ENCODE data around the gene RARB. TPM values are rescaled to one million over a fixed set of nuclear protein-coding genes. Genes with fewer than 3 reads are reported as not detected.

RARB gene
- total RNA-seq, 1 experiment from 2014 or later = 0.24 TPM

DNA sequence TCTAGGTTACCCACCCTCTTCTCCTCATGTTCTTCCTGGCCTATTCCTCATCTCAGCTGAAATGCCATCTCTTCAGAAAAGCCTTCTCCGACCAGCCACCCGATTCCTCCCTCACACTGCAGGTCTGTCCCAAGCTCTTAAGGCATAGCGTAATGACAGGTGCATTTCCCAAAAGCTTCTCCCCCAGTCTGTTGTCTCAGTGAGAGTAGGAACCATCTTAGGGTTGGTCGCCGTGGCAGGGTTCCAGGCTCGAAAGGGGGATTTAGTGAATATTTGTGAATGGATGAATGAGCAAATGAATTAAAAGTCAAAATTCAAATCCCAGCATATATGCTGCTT, 158.1 kb downstream of the RARB start:
- BruUV-seq (replicated peaks) = no TSS peak
- TF ChIP-seq, protein P1, sequence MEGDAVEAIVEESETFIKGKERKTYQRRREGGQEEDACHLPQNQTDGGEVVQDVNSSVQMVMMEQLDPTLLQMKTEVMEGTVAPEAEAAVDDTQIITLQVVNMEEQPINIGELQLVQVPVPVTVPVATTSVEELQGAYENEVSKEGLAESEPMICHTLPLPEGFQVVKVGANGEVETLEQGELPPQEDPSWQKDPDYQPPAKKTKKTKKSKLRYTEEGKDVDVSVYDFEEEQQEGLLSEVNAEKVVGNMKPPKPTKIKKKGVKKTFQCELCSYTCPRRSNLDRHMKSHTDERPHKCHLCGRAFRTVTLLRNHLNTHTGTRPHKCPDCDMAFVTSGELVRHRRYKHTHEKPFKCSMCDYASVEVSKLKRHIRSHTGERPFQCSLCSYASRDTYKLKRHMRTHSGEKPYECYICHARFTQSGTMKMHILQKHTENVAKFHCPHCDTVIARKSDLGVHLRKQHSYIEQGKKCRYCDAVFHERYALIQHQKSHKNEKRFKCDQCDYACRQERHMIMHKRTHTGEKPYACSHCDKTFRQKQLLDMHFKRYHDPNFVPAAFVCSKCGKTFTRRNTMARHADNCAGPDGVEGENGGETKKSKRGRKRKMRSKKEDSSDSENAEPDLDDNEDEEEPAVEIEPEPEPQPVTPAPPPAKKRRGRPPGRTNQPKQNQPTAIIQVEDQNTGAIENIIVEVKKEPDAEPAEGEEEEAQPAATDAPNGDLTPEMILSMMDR (conservative IDR thresholded peaks at IDR 0.05; ENCODE audit: low read depth, low read length) = no peak
- no peak for TF ChIP-seq EZH2 (IDR thresholded peaks at IDR 0.05; ENCODE audit: borderline replicate concordance, low read depth, low read length, poor library complexity, severe bottlenecking)
- Histone ChIP-seq H3K27ac (ENCODE audit: low read depth, low read length, poor library complexity, severe bottlenecking) (no peak overlapping the region), H3K9me3 (ENCODE audit: low read depth, low read length, poor library complexity, severe bottlenecking) (no peaks in the 10 kb centered on the region), H3K4me3 (ENCODE audit: low read depth, low read length, poor library complexity, severe bottlenecking) (no peak overlapping the region), H3K36me3 (ENCODE audit: insufficient read depth, low read length, poor library complexity, severe bottlenecking) (no peaks in the 10 kb centered on the region), H3K4me1 (ENCODE audit: insufficient read depth, low read length, poor library complexity, severe bottlenecking) (no peaks in the 10 kb centered on the region), H3K27me3 (replicated peaks; ENCODE audit: insufficient read depth, low read depth, low read length, poor library complexity) (no peaks in the 10 kb centered on the region)
- DNase-seq (ENCODE audit: low spot score) = no peak
- CTCF ChIA-PET = interaction anchor here (1.0 kb wide), 1 partner anchor 7 kb away, joined by 5 read pairs; no protein-coding TSS in a partner anchor
- POLR2A ChIA-PET (ENCODE audit: low non-redundant PET) = no interaction called here
- intact Hi-C loops (cut with micrococcal nuclease; ENCODE audit: unreplicated experiment) = no loop called here

DNA sequence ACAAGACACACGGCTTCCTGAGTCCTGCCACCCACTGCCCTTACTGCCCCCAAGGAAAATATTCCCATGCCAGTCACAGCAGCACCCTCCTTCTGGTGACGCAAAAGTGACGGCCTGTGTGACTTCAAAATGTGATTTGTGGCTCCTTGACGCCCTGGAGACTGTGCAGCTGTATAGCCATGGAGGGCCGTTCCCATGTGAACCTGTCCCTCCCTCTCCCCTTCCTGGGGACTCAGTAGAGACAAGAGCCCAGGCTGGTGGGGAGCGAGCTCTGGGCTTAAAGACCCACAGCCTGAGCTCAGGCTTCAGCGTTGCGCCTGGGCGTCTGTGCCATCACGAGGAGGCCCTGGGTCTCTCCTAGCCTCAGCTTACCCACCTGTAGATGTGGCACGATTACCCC, 158.5 kb downstream of the RARB start:
- no TSS peak for BruUV-seq (replicated peaks)
- POLR2A ChIA-PET (ENCODE audit: low non-redundant PET) = no interaction called here
- no peak for DNase-seq (ENCODE audit: low spot score)
- H3K36me3 ChIP-seq (ENCODE audit: insufficient read depth, low read length, poor library complexity, severe bottlenecking) = no peaks in the 10 kb centered on the region
- CTCF ChIA-PET = no interaction called here
- H3K27ac ChIP-seq (ENCODE audit: low read depth, low read length, poor library complexity, severe bottlenecking) = no peak overlapping the region
- H3K4me3 ChIP-seq (ENCODE audit: low read depth, low read length, poor library complexity, severe bottlenecking) = no peak overlapping the region
- intact Hi-C loops (cut with micrococcal nuclease; ENCODE audit: unreplicated experiment) = no loop called here
- no peaks in the 10 kb centered on the region for H3K9me3 ChIP-seq (ENCODE audit: low read depth, low read length, poor library complexity, severe bottlenecking)
- H3K27me3 ChIP-seq (replicated peaks; ENCODE audit: insufficient read depth, low read depth, low read length, poor library complexity) = no peaks in the 10 kb centered on the region
- TF ChIP-seq EZH2 (IDR thresholded peaks at IDR 0.05; ENCODE audit: borderline replicate concordance, low read depth, low read length, poor library complexity, severe bottlenecking) = no peak
- TF ChIP-seq, protein P1 (conservative IDR thresholded peaks at IDR 0.05; ENCODE audit: low read depth, low read length) = no peak
- H3K4me1 ChIP-seq (ENCODE audit: insufficient read depth, low read length, poor library complexity, severe bottlenecking) = no peaks in the 10 kb centered on the region

DNA sequence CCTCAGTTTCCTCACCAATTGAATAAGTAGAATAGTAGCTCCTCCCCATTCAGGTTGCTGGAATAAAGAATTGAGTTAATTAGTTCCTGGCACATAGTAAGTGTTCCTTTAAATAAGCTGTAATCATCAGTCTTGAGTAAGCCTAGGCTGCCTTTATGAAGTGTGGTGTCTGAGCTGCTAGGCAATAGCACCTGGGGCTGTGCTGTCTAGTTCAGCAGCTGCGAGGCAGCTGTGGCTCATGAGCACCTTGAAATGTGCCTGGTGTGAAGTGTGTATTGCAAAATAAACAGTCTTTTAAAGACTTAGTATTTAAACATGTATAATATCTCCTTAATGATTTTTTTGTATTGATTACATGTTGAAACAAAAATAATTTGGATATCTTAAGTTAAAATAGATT, 159.0 kb downstream of the RARB start:
- no peak for DNase-seq (ENCODE audit: low spot score)
- H3K4me3 ChIP-seq (ENCODE audit: low read depth, low read length, poor library complexity, severe bottlenecking) = no peak overlapping the region
- H3K4me1 ChIP-seq (ENCODE audit: insufficient read depth, low read length, poor library complexity, severe bottlenecking) = no peaks in the 10 kb centered on the region
- no TSS peak for BruUV-seq (replicated peaks)
- ChIA-PET POLR2A (ENCODE audit: low non-redundant PET) (no interaction called here), CTCF (no interaction called here)
- TF ChIP-seq, protein P1 (conservative IDR thresholded peaks at IDR 0.05; ENCODE audit: low read depth, low read length) = no peak
- TF ChIP-seq EZH2 (IDR thresholded peaks at IDR 0.05; ENCODE audit: borderline replicate concordance, low read depth, low read length, poor library complexity, severe bottlenecking) = no peak
- H3K9me3 ChIP-seq (ENCODE audit: low read depth, low read length, poor library complexity, severe bottlenecking) = no peaks in the 10 kb centered on the region
- intact Hi-C loops (cut with micrococcal nuclease; ENCODE audit: unreplicated experiment) = no loop called here
- no peak overlapping the region for H3K27ac ChIP-seq (ENCODE audit: low read depth, low read length, poor library complexity, severe bottlenecking)
- no peaks in the 10 kb centered on the region for H3K36me3 ChIP-seq (ENCODE audit: insufficient read depth, low read length, poor library complexity, severe bottlenecking)
- no peaks in the 10 kb centered on the region for H3K27me3 ChIP-seq (replicated peaks; ENCODE audit: insufficient read depth, low read depth, low read length, poor library complexity)
